GM10248 (cell line): Measurements from ENCODE around the gene ADGRB2.

Experiments used
- CTCF ChIA-PET: fragments of 300-600 bp; sonication (Branson Sonifier 250); formaldehyde crosslinking; extraction: SDS; loops from one replicate; lab custom pipeline; 2021; ENCODE audit warnings: antibody characterized with exemption; lab: Yijun Ruan, JAX
- POLR2A ChIA-PET: fragments of 350-650 bp; sonication (Branson Sonifier 250); formaldehyde crosslinking; extraction: SDS; loops from one replicate; lab custom pipeline; 2020; ENCODE audit warnings: antibody characterized with exemption; lab: Yijun Ruan, JAX
- DNase-seq: peaks from one replicate; pipeline ENCODE4 v3.0.0; 2012; ENCODE audit errors: extremely low spot score
- TF ChIP-seq, protein P1 (sequence below): IDR thresholded peaks from 2 replicates; pipeline ENCODE4 v1.5.1; 2012; ENCODE audit warnings: mild to moderate bottlenecking, low read depth; ENCODE audit errors: extremely low read depth, missing control alignments, control extremely low read depth

The ADGRB2 gene

DNA sequence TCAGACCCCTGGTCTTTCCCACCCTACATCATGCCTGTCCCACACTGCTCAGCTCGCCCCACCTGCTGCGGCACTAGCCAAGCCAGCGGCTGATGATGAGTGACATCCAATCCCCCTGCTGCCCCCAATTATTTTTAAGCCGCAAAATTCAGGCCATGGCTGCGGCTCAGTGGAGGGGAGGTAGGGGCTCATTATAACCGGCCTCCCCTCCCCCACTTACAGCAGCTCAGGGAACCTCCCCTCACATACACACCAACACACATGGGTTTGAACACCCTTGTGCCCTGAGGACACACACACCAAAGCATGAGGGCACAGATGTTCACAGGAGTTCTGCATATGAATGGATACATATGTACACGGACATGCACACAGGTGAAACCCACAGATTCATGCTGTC is 5.3 kb downstream of the ADGRB2 start:
- CTCF ChIA-PET: interaction anchor here (0.7 to 7.3 kb wide), 4 partner anchors 11 to 96 kb away, joined by 3 to 44 read pairs (median 14); no protein-coding TSS in a partner anchor
- POLR2A ChIA-PET: interaction anchor here (0.6 kb wide), 1 partner anchor 903 kb away, joined by 4 read pairs; no protein-coding TSS in a partner anchor
- no peak for DNase-seq
- TF ChIP-seq, protein P1, sequence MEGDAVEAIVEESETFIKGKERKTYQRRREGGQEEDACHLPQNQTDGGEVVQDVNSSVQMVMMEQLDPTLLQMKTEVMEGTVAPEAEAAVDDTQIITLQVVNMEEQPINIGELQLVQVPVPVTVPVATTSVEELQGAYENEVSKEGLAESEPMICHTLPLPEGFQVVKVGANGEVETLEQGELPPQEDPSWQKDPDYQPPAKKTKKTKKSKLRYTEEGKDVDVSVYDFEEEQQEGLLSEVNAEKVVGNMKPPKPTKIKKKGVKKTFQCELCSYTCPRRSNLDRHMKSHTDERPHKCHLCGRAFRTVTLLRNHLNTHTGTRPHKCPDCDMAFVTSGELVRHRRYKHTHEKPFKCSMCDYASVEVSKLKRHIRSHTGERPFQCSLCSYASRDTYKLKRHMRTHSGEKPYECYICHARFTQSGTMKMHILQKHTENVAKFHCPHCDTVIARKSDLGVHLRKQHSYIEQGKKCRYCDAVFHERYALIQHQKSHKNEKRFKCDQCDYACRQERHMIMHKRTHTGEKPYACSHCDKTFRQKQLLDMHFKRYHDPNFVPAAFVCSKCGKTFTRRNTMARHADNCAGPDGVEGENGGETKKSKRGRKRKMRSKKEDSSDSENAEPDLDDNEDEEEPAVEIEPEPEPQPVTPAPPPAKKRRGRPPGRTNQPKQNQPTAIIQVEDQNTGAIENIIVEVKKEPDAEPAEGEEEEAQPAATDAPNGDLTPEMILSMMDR: no peak

DNA sequence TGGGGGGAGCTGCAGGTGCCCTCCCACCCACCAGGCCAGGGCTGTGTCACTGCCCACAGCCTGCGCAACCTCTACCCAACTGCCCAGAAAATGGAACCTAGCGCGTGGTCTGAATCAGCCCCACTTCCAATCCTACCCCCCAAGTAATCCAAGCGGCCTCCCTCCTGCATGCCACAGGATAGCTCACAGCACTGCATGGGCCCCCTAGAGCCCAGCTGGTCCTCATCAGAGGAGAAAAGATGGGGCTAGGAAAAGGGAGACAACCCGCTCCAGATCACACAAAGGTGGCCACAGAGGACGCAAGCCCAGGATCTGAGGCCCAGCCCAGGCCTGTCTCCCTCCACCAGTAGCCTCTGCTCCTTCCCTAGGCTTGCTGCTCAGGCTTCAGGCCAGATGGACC is 6.2 kb downstream of the ADGRB2 start:
- POLR2A ChIA-PET: no interaction called here
- CTCF ChIA-PET: interaction anchor here (0.9 to 7.3 kb wide), 6 partner anchors 10 to 209 kb away, joined by 3 to 44 read pairs (median 4); no protein-coding TSS in a partner anchor
- DNase-seq: no peak
- TF ChIP-seq, protein P1: no peak

DNA sequence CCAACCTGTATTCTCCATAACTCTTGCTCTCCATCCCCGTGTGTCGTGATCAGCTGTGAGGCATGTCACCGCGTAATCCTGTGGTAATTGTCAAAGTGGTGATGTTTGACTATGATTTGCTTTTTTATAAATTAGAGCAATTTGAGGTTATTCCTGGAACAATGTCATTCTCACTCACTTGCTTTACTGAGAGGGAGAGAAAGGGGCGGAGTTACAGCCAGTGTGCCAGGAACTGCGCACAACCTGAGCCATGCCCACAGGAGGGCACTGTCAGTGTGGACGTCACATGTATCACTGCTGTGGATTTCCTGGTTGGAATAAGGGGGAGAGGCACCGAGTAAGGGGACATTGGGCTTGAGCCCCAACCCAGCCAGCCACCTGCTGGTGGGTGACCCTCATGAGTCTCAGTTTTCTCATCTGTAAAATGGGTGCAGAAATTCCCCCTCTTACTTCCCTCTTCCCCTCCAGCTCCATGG is 6.9 kb downstream of the ADGRB2 start:
- POLR2A ChIA-PET: no interaction called here
- TF ChIP-seq, protein P1: no peak
- CTCF ChIA-PET: interaction anchor here (1.2 to 7.3 kb wide), 4 partner anchors 32 to 208 kb away, joined by 3 to 44 read pairs (median 4); no protein-coding TSS in a partner anchor
- DNase-seq: no peak

DNA sequence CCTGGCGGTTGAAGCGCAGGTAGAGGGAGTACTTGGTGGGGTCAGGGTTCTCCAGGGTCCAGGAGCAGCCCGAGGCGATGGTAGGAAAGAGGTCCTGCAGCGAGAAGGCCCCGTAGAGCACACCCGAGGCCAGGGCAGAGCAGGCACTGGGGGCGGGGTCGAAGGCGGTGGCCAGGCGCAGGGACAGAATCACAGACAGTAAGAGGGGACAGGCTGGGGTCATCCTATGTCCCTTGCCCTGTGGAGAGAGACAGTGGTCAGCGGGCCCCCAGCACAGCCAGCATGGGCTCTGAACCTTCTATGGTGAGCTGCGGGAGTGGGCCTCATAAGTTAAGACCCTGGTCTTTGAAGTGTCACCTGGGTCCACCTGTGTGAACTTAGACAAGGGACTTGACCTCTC is 7.6 kb downstream of the ADGRB2 start:
- TF ChIP-seq, protein P1: no peak
- no peak for DNase-seq
- ChIA-PET CTCF (interaction anchor here (1.4 kb wide), 1 partner anchor 208 kb away, joined by 3 read pairs; no protein-coding TSS in a partner anchor), POLR2A (no interaction called here)

DNA sequence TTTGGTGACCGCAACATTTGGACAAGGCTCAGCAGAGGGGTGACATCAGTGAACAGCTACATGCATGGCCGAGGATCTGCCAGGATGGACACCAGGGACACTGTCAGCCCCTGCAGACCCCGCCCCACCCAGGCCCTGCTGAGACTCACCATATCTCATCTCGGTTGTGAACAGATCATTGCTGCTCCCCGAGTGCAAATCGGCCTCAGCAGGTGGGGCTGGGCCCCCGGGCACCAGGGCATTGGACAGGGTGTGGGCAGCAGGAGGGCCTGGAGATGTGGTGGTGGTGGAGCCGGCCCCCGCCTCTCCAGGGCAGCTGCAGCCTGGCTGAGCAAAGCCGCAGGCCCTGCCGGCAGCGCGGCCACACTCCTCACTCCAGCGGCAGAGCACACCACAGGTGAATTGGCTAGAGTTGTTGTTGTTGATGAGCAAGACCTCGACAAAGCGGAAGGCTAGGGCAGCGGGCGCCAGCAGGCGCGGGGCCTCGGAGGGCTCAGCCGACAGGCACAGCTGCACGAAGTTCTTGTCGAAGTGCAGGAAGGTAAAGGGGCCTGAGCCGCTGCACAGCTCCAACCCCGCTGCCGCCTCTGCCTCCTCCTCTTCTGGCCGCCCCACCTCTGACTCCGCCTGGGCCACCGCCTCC is 8.2 kb downstream of the ADGRB2 start:
- TF ChIP-seq, protein P1: no peak
- DNase-seq: no peak
- ChIA-PET POLR2A (no interaction called here), CTCF (interaction anchor here (1.8 kb wide), 1 partner anchor 10 kb away, joined by 5 read pairs; no protein-coding TSS in a partner anchor)

DNA sequence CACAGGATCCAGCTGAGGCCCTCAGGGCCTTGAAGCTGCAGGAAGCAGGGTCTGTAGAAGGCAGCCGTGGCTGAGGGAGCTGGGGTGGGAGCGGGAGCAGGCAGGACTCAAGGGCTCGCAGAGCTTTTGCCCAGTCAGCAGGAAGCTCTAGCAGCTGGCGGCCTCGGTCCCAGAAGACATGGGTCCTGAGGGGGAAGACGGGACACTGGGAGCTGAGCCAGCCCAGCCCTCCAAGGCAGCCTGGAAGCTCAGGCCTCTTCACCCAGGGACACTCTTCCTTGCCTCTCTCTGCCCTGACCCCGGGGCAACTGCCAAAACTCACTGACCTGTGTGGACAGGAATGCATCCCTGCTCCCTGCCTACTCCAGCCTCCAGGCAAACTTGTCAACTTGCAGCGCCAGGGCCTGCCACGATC is 8.9 kb downstream of the ADGRB2 start:
- ChIA-PET CTCF (interaction anchor here (0.8 to 1.8 kb wide), 2 partner anchors 9 to 34 kb away, joined by 3 to 5 read pairs; no protein-coding TSS in a partner anchor), POLR2A (no interaction called here)
- DNase-seq: no peak
- TF ChIP-seq, protein P1: no peak
